ENCODE measurements around the gene VPS13D. TPM values are rescaled to one million over a fixed set of nuclear protein-coding genes. Genes with fewer than 3 reads are reported as not detected.

The VPS13D gene
- total RNA-seq, 1 experiment from 2014 or later, result 31.6 TPM

- CTCF ChIA-PET, result interaction anchor here (0.6 to 0.8 kb wide), 2 partner anchors 9 to 76 kb away, joined by 3 to 4 read pairs; no protein-coding TSS in a partner anchor
- ATAC-seq, result no peak; the same call in 1 of the 2 replicates
These were observed 310.9 kb downstream of the VPS13D start for GRCh38 chr1:12540580-12541273.

More at GRCh38 chr1:12540580-12541273, 310.9 kb downstream of the VPS13D start:
- DNase-seq (ENCODE audit: low read depth, low spot score), result no peak
- H3K27me3 ChIP-seq (ENCODE audit: insufficient read depth, low read length), result no peaks in the 10 kb centered on the region
- BruUV-seq (replicated peaks), result no TSS peak
- POLR2A ChIA-PET, result interaction anchor here (0.6 to 1.7 kb wide), 5 partner anchors 9 to 77 kb away, joined by 3 to 9 read pairs (median 3); partner anchors contain the start of gene DHRS3
- H3K9me3 ChIP-seq (ENCODE audit: control insufficient read depth in 1 of 2, insufficient read depth in 1 of 2, low read depth in 1 of 2, low read length in 2 of 2), result no peaks in the 10 kb centered on the region
- intact Hi-C loops (cut with micrococcal nuclease), result loop anchor here (1.0 to 10.0 kb wide), 4 partner anchors 62 to 136 kb away; no protein-coding TSS in a partner anchor
- H4K20me1 ChIP-seq (ENCODE audit: insufficient read depth), result no peaks in the 10 kb centered on the region
- peak overlapping the region; percentile 25 to 48 for H3K4me3 ChIP-seq (replicated peaks in 1 of 2; ENCODE audit: low read depth in 1 of 2, low read length in 2 of 2)
- peaks cover 27 to 53% of the 10 kb centered on the region in 2 experiments for H3K4me1 ChIP-seq (ENCODE audit: control insufficient read depth in 1 of 2, insufficient read depth in 2 of 2, low read length in 2 of 2)
- no peak for TF ChIP-seq ZNF274 (IDR thresholded peaks at IDR 0.05; ENCODE audit: low read depth, low read length)
- TF ChIP-seq ZFX (IDR thresholded peaks at IDR 0.05), result no peak
- TF ChIP-seq FOSL1 (IDR thresholded peaks at IDR 0.05; ENCODE audit: low read depth), result no peak
- TF ChIP-seq ATF3 (IDR thresholded peaks at IDR 0.05), result no peak
- no peak for TF ChIP-seq SP1 (IDR thresholded peaks at IDR 0.05; ENCODE audit: low read depth)
- TF ChIP-seq ELF1 (IDR thresholded peaks at IDR 0.05; ENCODE audit: borderline replicate concordance, low read depth), result no peak
- TF ChIP-seq EGR1 (IDR thresholded peaks at IDR 0.05; ENCODE audit: low read depth), result no peak
- TF ChIP-seq RAD21 (IDR thresholded peaks at IDR 0.05; ENCODE audit: low read depth), result no peak
- TF ChIP-seq MAX (IDR thresholded peaks at IDR 0.05), result no peak; the same call in 1 of the 2 replicates
- TF ChIP-seq, protein P1, sequence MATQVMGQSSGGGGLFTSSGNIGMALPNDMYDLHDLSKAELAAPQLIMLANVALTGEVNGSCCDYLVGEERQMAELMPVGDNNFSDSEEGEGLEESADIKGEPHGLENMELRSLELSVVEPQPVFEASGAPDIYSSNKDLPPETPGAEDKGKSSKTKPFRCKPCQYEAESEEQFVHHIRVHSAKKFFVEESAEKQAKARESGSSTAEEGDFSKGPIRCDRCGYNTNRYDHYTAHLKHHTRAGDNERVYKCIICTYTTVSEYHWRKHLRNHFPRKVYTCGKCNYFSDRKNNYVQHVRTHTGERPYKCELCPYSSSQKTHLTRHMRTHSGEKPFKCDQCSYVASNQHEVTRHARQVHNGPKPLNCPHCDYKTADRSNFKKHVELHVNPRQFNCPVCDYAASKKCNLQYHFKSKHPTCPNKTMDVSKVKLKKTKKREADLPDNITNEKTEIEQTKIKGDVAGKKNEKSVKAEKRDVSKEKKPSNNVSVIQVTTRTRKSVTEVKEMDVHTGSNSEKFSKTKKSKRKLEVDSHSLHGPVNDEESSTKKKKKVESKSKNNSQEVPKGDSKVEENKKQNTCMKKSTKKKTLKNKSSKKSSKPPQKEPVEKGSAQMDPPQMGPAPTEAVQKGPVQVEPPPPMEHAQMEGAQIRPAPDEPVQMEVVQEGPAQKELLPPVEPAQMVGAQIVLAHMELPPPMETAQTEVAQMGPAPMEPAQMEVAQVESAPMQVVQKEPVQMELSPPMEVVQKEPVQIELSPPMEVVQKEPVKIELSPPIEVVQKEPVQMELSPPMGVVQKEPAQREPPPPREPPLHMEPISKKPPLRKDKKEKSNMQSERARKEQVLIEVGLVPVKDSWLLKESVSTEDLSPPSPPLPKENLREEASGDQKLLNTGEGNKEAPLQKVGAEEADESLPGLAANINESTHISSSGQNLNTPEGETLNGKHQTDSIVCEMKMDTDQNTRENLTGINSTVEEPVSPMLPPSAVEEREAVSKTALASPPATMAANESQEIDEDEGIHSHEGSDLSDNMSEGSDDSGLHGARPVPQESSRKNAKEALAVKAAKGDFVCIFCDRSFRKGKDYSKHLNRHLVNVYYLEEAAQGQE (IDR thresholded peaks at IDR 0.05; ENCODE audit: low read depth), result no peak
- H3K9ac ChIP-seq (ENCODE audit: low read length), result peak overlapping the region; percentile 55
- H3K36me3 ChIP-seq (ENCODE audit: control insufficient read depth in 1 of 2, insufficient read depth in 2 of 2, low read length in 2 of 2), result no peaks in the 10 kb centered on the region
- peak overlapping the region; percentile 28 for H2AFZ ChIP-seq (ENCODE audit: low read depth, low read length, poor library complexity, severe bottlenecking)
- H3K4me2 ChIP-seq (ENCODE audit: low read length), result peak overlapping the region; percentile 80
- RAD21 ChIA-PET (ENCODE audit: low non-redundant PET in 1 of 2, low total read pairs in 2 of 2, uncharacterized antibody in 2 of 2, unreplicated experiment in 2 of 2), result interaction anchor here (0.9 to 1.7 kb wide), 3 partner anchors 9 to 79 kb away, joined by 3 to 5 read pairs (median 4); partner anchors contain the start of gene DHRS3 (in 1 of the 2)
- peak overlapping the region; percentile 24; the same call in 1 of the 2 replicates for H3K27ac ChIP-seq (ENCODE audit: low read depth, low read length)
- H3K9me2 ChIP-seq (ENCODE audit: insufficient read depth), result no peaks in the 10 kb centered on the region
- no peaks in the 10 kb centered on the region for H3K79me2 ChIP-seq (ENCODE audit: insufficient read depth, low read length)

Data from HCT116 (cell line).